HG03025 (cell line): ENCODE results near the gene KATNB1.
"Not testable (repeated sequence)": the region's sequence is repeated elsewhere in the genome, so short reads cannot be mapped to it uniquely, and the experiment has no call there.

Experiments
- ATAC-seq: cut with Tn5 transposase; IDR thresholded peaks from one replicate; pipeline ENCODE4 v1.9.1; 2021; ENCODE audit warnings: mild to moderate bottlenecking, moderate library complexity; ENCODE audit not compliant: unreplicated experiment, low FRiP score

The KATNB1 gene

GRCh38 chr16:57765160-57765728 lies 29.7 kb downstream of the KATNB1 start:
- no peak for ATAC-seq

GRCh38 chr16:57766714-57767348 lies 31.3 kb downstream of the KATNB1 start:
- ATAC-seq: no peak

GRCh38 chr16:57769541-57770145 lies 34.1 kb downstream of the KATNB1 start:
- ATAC-seq: no peak

GRCh38 chr16:57770361-57770760 lies 34.8 kb downstream of the KATNB1 start:
- ATAC-seq: no peak

- ATAC-seq: no peak
Measured at GRCh38 chr16:57771141-57771785, 35.7 kb downstream of the KATNB1 start.

GRCh38 chr16:57773019-57773418 lies 37.4 kb downstream of the KATNB1 start:
- ATAC-seq: no peak

- ATAC-seq: no peak
Measured at GRCh38 chr16:57773655-57774295, 38.2 kb downstream of the KATNB1 start.

- ATAC-seq: no peak
Measured at GRCh38 chr16:57774705-57775285, 39.2 kb downstream of the KATNB1 start.

GRCh38 chr16:57775661-57776469 lies 40.3 kb downstream of the KATNB1 start:
- no peak for ATAC-seq

GRCh38 chr16:57778658-57779057 lies 43.1 kb downstream of the KATNB1 start:
- ATAC-seq: no peak

- not testable (repeated sequence) for ATAC-seq
Measured at GRCh38 chr16:57779836-57780235, 44.3 kb downstream of the KATNB1 start.

- ATAC-seq: no peak
Measured at GRCh38 chr16:57781349-57781740, 45.8 kb downstream of the KATNB1 start.

GRCh38 chr16:57781741-57782606 lies 46.4 kb downstream of the KATNB1 start:
- ATAC-seq: no peak

- ATAC-seq: not testable (repeated sequence)
Measured at GRCh38 chr16:57782607-57783055, 47.1 kb downstream of the KATNB1 start.

- ATAC-seq: no peak
Measured at GRCh38 chr16:57783116-57783515, 47.5 kb downstream of the KATNB1 start.

GRCh38 chr16:57783883-57784282 lies 48.3 kb downstream of the KATNB1 start:
- ATAC-seq: no peak

GRCh38 chr16:57784334-57784733 lies 48.8 kb downstream of the KATNB1 start:
- ATAC-seq: no peak

- no peak for ATAC-seq
Measured at GRCh38 chr16:57785385-57785784, 49.8 kb downstream of the KATNB1 start.

- no peak for ATAC-seq
Measured at GRCh38 chr16:57785924-57786323, 50.4 kb downstream of the KATNB1 start.
